IMR-90 (cell line): ENCODE data around the gene GRAMD2A. TPM values are rescaled to one million over a fixed set of nuclear protein-coding genes. Genes with fewer than 3 reads are reported as not detected.

Source experiments
- ATAC-seq: fragments of 200-7000 bp; cut with Tn5 transposase; 2 replicates; pipeline ENCODE4 v1.9.1; 2020; ENCODE audit warnings: low read depth, mild to moderate bottlenecking, moderate library complexity
- BruUV-seq: library from RNA; stranded (reverse); fragments of 400-500 nt; replicated peaks from 2 replicates; lab custom pipeline; 2021; lab: Mats Ljungman, UMichigan
- CTCF ChIA-PET: fragments of 300-600 bp; formaldehyde crosslinking; extraction: SDS; loops from one replicate; lab custom pipeline; 2021; ENCODE audit warnings: antibody characterized with exemption; lab: Yijun Ruan, JAX
- POLR2A ChIA-PET: fragments of 300-600 bp; sonication (Branson Sonifier 250); formaldehyde crosslinking; loops from one replicate; lab custom pipeline; 2022; ENCODE audit warnings: antibody characterized with exemption; ENCODE audit not compliant: unreplicated experiment; lab: Charles Lee
- DNase-seq: peaks from one replicate; pipeline ENCODE4 v3.0.0; 2013
- H2AFZ ChIP-seq: replicated peaks from 2 replicates; pipeline ENCODE3; 2013; ENCODE audit warnings: low read length, mild to moderate bottlenecking; ENCODE audit not compliant: poor library complexity
- H2AK5ac ChIP-seq: 2 replicates; pipeline ENCODE4 v1.6.1; 2013; ENCODE audit warnings: low read depth, low read length, inconsistent platforms
- H2AK9ac ChIP-seq: replicated peaks from 2 replicates; pipeline ENCODE3; 2013; ENCODE audit warnings: mild to moderate bottlenecking, low read depth, low read length, moderate library complexity; ENCODE audit not compliant: poor library complexity
- H2BK120ac ChIP-seq: 2 replicates; pipeline ENCODE4 v1.6.1; 2013; ENCODE audit warnings: low read depth, low read length, inconsistent platforms
- H2BK15ac ChIP-seq: 3 replicates; pipeline ENCODE4 v1.6.1; 2013; ENCODE audit warnings: low read depth, low read length, inconsistent platforms
- H2BK20ac ChIP-seq: 2 replicates; pipeline ENCODE4 v1.6.1; 2013; ENCODE audit warnings: low read depth, mild to moderate bottlenecking, inconsistent platforms, low read length, moderate library complexity
- H2BK5ac ChIP-seq: 2 replicates; pipeline ENCODE4 v1.6.1; 2013; ENCODE audit warnings: mild to moderate bottlenecking, low read depth, low read length, inconsistent platforms; ENCODE audit not compliant: poor library complexity, severe bottlenecking
- H3K14ac ChIP-seq: replicated peaks from 2 replicates; pipeline ENCODE4 v1.6.1; 2013; ENCODE audit warnings: low read depth, low read length, inconsistent platforms
- H3K18ac ChIP-seq: 2 replicates; pipeline ENCODE4 v1.6.1; 2013; ENCODE audit warnings: low read depth, low read length, control low read depth
- H3K23ac ChIP-seq: 2 replicates; pipeline ENCODE4 v1.6.1; 2013; ENCODE audit warnings: low read depth, low read length, inconsistent platforms
- H3K27ac ChIP-seq: 2 replicates; pipeline ENCODE4 v1.5.1; 2013; ENCODE audit warnings: mild to moderate bottlenecking, control low read depth, low read length; ENCODE audit not compliant: insufficient read depth
- H3K27me3 ChIP-seq: 2 replicates; pipeline ENCODE4 v1.6.1; 2013; ENCODE audit warnings: low read length; ENCODE audit not compliant: control insufficient read depth, insufficient read depth
- H3K36me3 ChIP-seq: 2 replicates; pipeline ENCODE4 v1.6.1; 2013; ENCODE audit warnings: low read length, mixed read lengths; ENCODE audit not compliant: control insufficient read depth, insufficient read depth
- H3K4ac ChIP-seq: 2 replicates; pipeline ENCODE4 v1.6.1; 2013; ENCODE audit warnings: low read depth, low read length, inconsistent platforms
- H3K4me1 ChIP-seq: 2 replicates; pipeline ENCODE4 v1.6.1; 2013; ENCODE audit warnings: low read length, mixed read lengths; ENCODE audit not compliant: control insufficient read depth, insufficient read depth
- H3K4me2 ChIP-seq: 2 replicates; pipeline ENCODE4 v1.6.1; 2013; ENCODE audit warnings: low read depth, mild to moderate bottlenecking, control low read depth, low read length, moderate library complexity
- H3K4me3 ChIP-seq: 2 replicates; pipeline ENCODE4 v1.5.1; 2013; ENCODE audit warnings: low read depth, mild to moderate bottlenecking, control low read depth, low read length, moderate library complexity; ENCODE audit not compliant: insufficient read depth
- H3K56ac ChIP-seq: 2 replicates; pipeline ENCODE4 v1.6.1; 2013; ENCODE audit warnings: low read length, inconsistent platforms; ENCODE audit not compliant: insufficient read depth; ENCODE audit errors: extremely low read depth
- H3K79me1 ChIP-seq, 2 experiments: 2 replicates each; pipeline ENCODE4 v1.6.1; 2013; ENCODE audit warnings: low read length in 2 of 2, inconsistent platforms in 1 of 2, low read depth in 1 of 2
- H3K9ac ChIP-seq: 2 replicates; pipeline ENCODE4 v1.6.1; 2013; ENCODE audit warnings: low read depth, low read length, control low read depth
- H3K9me1 ChIP-seq: 2 replicates; pipeline ENCODE4 v1.6.1; 2013; ENCODE audit warnings: low read length, inconsistent platforms; ENCODE audit not compliant: insufficient read depth
- H3K9me3 ChIP-seq: 2 replicates; pipeline ENCODE4 v1.6.1; 2013; ENCODE audit warnings: low read length; ENCODE audit not compliant: control insufficient read depth, insufficient read depth
- H4K20me1 ChIP-seq: 2 replicates; pipeline ENCODE4 v1.6.1; 2013; ENCODE audit warnings: low read length, inconsistent platforms; ENCODE audit not compliant: insufficient read depth
- H4K5ac ChIP-seq: 2 replicates; pipeline ENCODE4 v1.6.1; 2013; ENCODE audit warnings: mild to moderate bottlenecking, low read depth, low read length, control low read depth
- H4K8ac ChIP-seq, 2 experiments: 2 replicates each; pipeline ENCODE4 v1.6.1; 2013; ENCODE audit warnings: low read depth in 2 of 2, low read length in 2 of 2, control low read depth in 1 of 2, inconsistent platforms in 1 of 2
- H4K91ac ChIP-seq: 2 replicates; pipeline ENCODE4 v1.6.1; 2013; ENCODE audit warnings: low read depth, low read length, inconsistent platforms; ENCODE audit not compliant: insufficient read depth
- BHLHE40 ChIP-seq: fragments of 150-350 bp; IDR thresholded peaks from 2 replicates; pipeline ENCODE4 v1.6.1; 2016; ENCODE audit warnings: mild to moderate bottlenecking, low read depth, low read length
- CHD1 ChIP-seq: IDR thresholded peaks from 2 replicates; pipeline ENCODE4 v1.6.1; 2012; ENCODE audit warnings: low read depth, low read length, improper control_type of control experiment
- FOS ChIP-seq: fragments of 150-350 bp; IDR thresholded peaks from 2 replicates; pipeline ENCODE4 v1.6.1; 2016; ENCODE audit warnings: low read depth, low read length
- MXI1 ChIP-seq: IDR thresholded peaks from 2 replicates; pipeline ENCODE4 v1.6.1; 2012; ENCODE audit warnings: low read depth, mild to moderate bottlenecking, low read length, moderate library complexity, borderline replicate concordance
- POLR2A ChIP-seq: IDR thresholded peaks from 2 replicates; pipeline ENCODE4 v1.6.1; 2012; ENCODE audit warnings: mild to moderate bottlenecking, low read depth, low read length
- RAD21 ChIP-seq: IDR thresholded peaks from 2 replicates; pipeline ENCODE4 v1.6.1; 2012; ENCODE audit warnings: low read length, improper control_type of control experiment
- WGBS, 2 experiments: methylation state at CpG; one replicate each; pipeline versions ENCODE4 v1.1.5 to v1.1.7; 2013; ENCODE audit warnings: missing lambda C conversion rate in 2 of 2; ENCODE audit not compliant: insufficient read length in 1 of 2; ENCODE audit errors: extremely low coverage in 2 of 2; 5-methylcytosine and 5-hydroxymethylcytosine counted together
- dilution Hi-C: fragments of 300-500 bp; cut with HindIII; formaldehyde crosslinking; loops from one replicate; pipeline ENCODE4 v1.14.3; 2018; ENCODE audit warnings: low sequenced_read_pairs; ENCODE audit not compliant: unreplicated experiment
- in situ Hi-C: fragments of 300-500 bp; cut with MboI; formaldehyde crosslinking; loops from 3 replicates; pipeline ENCODE4 v1.14.3; 2019; ENCODE audit warnings: low sequenced_read_pairs, inconsistent platforms, mixed read lengths
- intact Hi-C: fragments of 100-400 bp; cut with micrococcal nuclease; formaldehyde crosslinking; loops from 2 replicates; pipeline ENCODE4 v1.10.0; 2022
- polyA plus RNA-seq, 3 experiments: library from polyadenylated mRNA; depleted of rRNA; stranded (reverse); fragments of >200 nt; gene quantifications; 2 replicates each; pipeline ENCODE4 v1.2.3, GENCODE V29; 2012; ENCODE audit warnings: low replicate concordance in 1 of 3
- total RNA-seq: library from RNA; depleted of rRNA; stranded (reverse); fragments of >200 nt; gene quantifications from 2 replicates; pipeline ENCODE4 v1.2.3, GENCODE V29; 2012; rRNA removed

The GRAMD2A gene
- total and polyA plus RNA-seq, 2 of the 4 experiments (the other 2 are of a cell fraction): 0.14 to 0.18 TPM

DNA sequence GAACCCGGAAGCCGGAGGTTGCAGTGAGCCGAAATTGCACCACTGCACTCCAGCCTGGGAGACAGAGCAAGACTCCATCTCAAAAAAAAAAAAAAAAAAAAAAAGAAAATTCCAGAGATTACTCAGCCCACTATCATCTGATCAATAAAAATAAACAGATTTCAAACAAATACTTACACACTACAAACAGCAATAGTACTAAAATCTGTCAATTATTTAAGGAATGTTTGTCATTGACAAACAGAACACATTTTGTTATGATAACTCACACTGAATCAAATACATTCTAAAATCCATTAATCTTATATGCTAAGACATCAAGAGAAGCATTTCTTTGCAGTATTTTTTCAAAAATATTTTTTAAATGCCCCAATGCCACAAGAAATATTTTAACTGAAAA lies 87.2 kb downstream of the GRAMD2A start:
- H3K14ac ChIP-seq: no peak overlapping the region
- H2AK5ac ChIP-seq: no peak overlapping the region
- no peak overlapping the region for H4K8ac ChIP-seq
- H3K9me1 ChIP-seq: no peaks in the 10 kb centered on the region
- H2BK20ac ChIP-seq: no peak overlapping the region
- BruUV-seq: no TSS peak
- peaks cover 2% of the 10 kb centered on the region for H3K4me1 ChIP-seq
- WGBS, 2 experiments: no CpG with 5 or more reads among the region's 3 CpGs
- DNase-seq (no peak), ATAC-seq (peak; percentile 54)
- H3K4ac ChIP-seq: no peak overlapping the region
- H2BK15ac ChIP-seq: no peak overlapping the region
- no peaks in the 10 kb centered on the region for H3K36me3 ChIP-seq
- no peak overlapping the region for H3K9ac ChIP-seq
- H3K27ac ChIP-seq: no peak overlapping the region
- no peak overlapping the region for H3K4me2 ChIP-seq
- peaks cover 17 to 56% of the 10 kb centered on the region in 2 experiments for H3K79me1 ChIP-seq
- H2AK9ac ChIP-seq: no peak overlapping the region
- no peak overlapping the region for H4K91ac ChIP-seq
- H2BK5ac ChIP-seq: no peak overlapping the region
- H3K9me3 ChIP-seq: no peaks in the 10 kb centered on the region
- intact Hi-C loops: no loop called here
- peaks cover 49% of the 10 kb centered on the region for H4K20me1 ChIP-seq
- CTCF ChIA-PET: no interaction called here
- in situ Hi-C loops: no loop called here
- POLR2A ChIA-PET: no interaction called here
- no peak overlapping the region for H2BK120ac ChIP-seq
- H3K18ac ChIP-seq: no peak overlapping the region
- dilution Hi-C loops: no loop called here
- no peaks in the 10 kb centered on the region for H3K27me3 ChIP-seq
- H3K56ac ChIP-seq: no peak overlapping the region
- H2AFZ ChIP-seq: no peak overlapping the region
- no peak overlapping the region for H3K4me3 ChIP-seq
- TF ChIP-seq MXI1 (no peak), POLR2A (no peak), BHLHE40 (no peak), FOS (no peak), CHD1 (no peak), RAD21 (no peak)
- H4K5ac ChIP-seq: no peak overlapping the region
- no peak overlapping the region for H3K23ac ChIP-seq

Other genes starting within 250 kb of the GRAMD2A start
- 49.2 and 49.5 TPM in 2 replicates for gene MYO9A, start 79.6 kb downstream of the GRAMD2A start, total RNA-seq
- 6.0 and 7.9 TPM in 2 replicates for gene MYO9A, start 79.6 kb downstream of the GRAMD2A start, polyA plus RNA-seq (2012; rRNA removed)
- 2.9 and 3.1 TPM in 2 replicates for gene SENP8, start 79.4 kb downstream of the GRAMD2A start, total RNA-seq
- 1.6 and 1.9 TPM in 2 replicates for gene SENP8, start 79.4 kb downstream of the GRAMD2A start, polyA plus RNA-seq (2012; rRNA removed)
- 2,738 and 3,859 TPM in 2 replicates for gene PKM, start 33.4 kb upstream of the GRAMD2A start, total RNA-seq
- gene PKM, start 33.4 kb upstream of the GRAMD2A start, polyA plus RNA-seq (2012; rRNA removed): 2,084 and 2,219 TPM in 2 replicates
- 10.0 and 13.4 TPM in 2 replicates for gene PARP6, start 74.8 kb upstream of the GRAMD2A start, total RNA-seq
- gene PARP6, start 74.8 kb upstream of the GRAMD2A start, polyA plus RNA-seq (2012; rRNA removed): 44.7 and 45.1 TPM in 2 replicates
- gene CELF6, start 122.4 kb upstream of the GRAMD2A start, total RNA-seq: not detected in 2 replicates
- gene CELF6, start 122.4 kb upstream of the GRAMD2A start, polyA plus RNA-seq (2012; rRNA removed): 0.06 and 0.07 TPM in 2 replicates
- 17.5 and 19.4 TPM in 2 replicates for gene HEXA, start 178.2 kb upstream of the GRAMD2A start, total RNA-seq
- gene HEXA, start 178.2 kb upstream of the GRAMD2A start, polyA plus RNA-seq (2012; rRNA removed): 103 and 115 TPM in 2 replicates
- gene TMEM202, start 200.5 kb upstream of the GRAMD2A start, total RNA-seq: not detected in 2 replicates
- not detected in 2 replicates for gene TMEM202, start 200.5 kb upstream of the GRAMD2A start, polyA plus RNA-seq (2012; rRNA removed)